K562 (cell line): ENCODE results near the gene NUFIP2.

ENCODE experiments used
- CHD1 ChIP-seq: fragments of 200-600 bp; sonication (generic); IDR thresholded peaks from one replicate; pipeline ENCODE4 v1.6.1; 2012; ENCODE audit warnings: mild to moderate bottlenecking, moderate library complexity, low read length, inconsistent platforms
- ELF4 ChIP-seq: fragments of 450-650 bp; formaldehyde crosslinking; IDR thresholded peaks from 2 replicates; pipeline ENCODE4 v1.4.0; 2022; ENCODE audit warnings: missing genetic modification characterization
- PRMT5 ChIP-seq: sonication (generic); formaldehyde crosslinking; IDR thresholded peaks from 2 replicates; pipeline ENCODE4 v1.5.0; 2020; ENCODE audit warnings: missing genetic modification reagents
- RFX5 ChIP-seq: IDR thresholded peaks from 2 replicates; pipeline ENCODE4 v1.6.1; 2011; ENCODE audit warnings: low read depth, mild to moderate bottlenecking, improper control_type of control experiment, low read length

DNA sequence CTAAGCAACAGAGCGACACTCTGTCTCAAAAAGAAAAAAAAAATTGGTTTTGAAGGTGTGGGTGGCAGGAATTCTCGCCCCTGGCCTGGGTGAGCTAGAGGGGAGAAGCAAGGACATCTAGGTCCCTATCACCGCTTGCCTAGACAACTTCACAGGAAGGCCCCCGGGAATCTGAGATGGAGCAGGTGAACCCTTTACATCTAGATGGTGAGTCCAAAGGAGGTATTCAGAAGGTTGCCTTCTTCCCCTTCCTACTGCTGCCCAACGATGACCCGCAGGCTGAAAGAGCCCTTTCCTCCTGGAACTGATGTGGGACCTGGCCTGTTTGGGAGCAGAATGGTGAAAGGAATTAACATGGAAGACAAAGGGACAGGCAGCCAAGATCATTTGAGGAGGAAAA is 48.5 kb downstream of the NUFIP2 start:
- TF ChIP-seq RFX5 (no peak), ELF4 (no peak), PRMT5 (CRISPR knock-in tag) (no peak), CHD1 (no peak)
